NCI-H345 (cell line): Measurements from ENCODE around the gene ARID1A.

ENCODE experiments used
- DNase-seq: peaks from one replicate; lab custom pipeline; 2025; lab: John Stamatoyannopoulos, UW

ARID1A gene

DNA sequence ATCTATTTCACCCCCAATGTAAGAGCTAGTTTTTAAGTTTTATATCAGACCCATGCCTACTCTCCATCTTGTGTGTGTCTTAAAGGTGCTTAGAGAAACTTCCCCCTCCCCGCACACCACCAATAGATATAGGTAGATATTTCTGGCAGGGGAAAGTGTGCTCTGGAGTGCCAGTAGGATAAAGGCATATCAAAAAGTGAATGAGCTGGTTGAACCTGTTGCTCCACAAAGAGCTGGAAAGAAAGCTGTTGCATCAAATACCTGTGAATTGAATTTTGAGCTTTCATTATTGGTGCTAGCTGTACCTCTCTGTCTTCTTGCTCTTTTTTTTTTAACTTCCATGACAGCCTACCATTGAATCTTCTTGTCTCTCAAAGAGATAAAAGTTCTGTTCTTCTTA, 32.8 kb downstream of the ARID1A start:
- DNase-seq, result no peak

DNA sequence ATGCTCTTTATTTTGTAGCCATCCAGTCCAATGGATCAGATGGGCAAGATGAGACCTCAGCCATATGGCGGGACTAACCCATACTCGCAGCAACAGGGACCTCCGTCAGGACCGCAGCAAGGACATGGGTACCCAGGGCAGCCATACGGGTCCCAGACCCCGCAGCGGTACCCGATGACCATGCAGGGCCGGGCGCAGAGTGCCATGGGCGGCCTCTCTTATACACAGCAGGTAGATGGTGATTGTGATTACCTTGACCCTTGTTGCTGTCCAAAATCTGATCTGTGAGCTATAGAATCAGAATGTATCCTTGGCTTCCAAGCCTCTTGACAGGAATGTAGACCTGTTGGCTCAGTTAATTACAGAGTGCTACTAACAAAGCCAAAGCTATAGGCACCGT, 33.8 kb downstream of the ARID1A start:
- no peak for DNase-seq

DNA sequence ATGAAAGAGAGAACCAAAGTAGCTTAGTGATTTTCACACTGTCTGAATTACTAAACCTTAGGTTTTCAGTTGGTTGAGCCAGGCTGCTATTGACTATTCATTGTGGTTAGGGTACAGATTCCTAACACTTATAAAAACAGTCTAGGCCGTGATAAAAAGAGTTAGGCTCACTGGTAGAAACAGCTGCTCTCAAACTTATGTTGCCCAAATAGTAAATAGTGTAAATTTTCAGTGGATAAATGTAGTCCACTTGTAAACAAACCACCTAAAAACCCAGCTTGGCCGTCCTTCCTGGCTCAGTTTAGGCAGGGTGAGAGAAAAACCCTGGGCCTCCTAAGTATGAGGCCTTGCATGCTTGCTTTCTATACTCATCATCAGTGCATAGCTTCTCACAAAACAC, 34.9 kb downstream of the ARID1A start:
- no peak for DNase-seq

DNA sequence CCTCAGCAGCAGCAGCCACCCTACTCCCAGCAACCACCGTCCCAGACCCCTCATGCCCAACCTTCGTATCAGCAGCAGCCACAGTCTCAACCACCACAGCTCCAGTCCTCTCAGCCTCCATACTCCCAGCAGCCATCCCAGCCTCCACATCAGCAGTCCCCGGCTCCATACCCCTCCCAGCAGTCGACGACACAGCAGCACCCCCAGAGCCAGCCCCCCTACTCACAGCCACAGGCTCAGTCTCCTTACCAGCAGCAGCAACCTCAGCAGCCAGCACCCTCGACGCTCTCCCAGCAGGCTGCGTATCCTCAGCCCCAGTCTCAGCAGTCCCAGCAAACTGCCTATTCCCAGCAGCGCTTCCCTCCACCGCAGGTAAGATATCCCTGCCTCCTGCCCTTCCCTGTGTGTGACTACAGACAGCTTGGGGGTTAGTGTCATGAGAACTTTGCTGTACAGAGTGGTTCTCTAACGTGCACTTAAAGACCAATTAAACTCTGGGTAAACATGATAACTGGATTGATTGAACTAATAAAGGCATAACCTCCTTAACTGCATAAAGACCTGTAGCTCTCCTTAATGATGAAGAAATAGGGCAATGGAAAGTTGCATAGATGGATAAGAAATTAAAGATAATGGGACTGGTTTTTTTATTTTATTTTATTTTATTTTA, 35.6 kb downstream of the ARID1A start:
- DNase-seq, result no peak

DNA sequence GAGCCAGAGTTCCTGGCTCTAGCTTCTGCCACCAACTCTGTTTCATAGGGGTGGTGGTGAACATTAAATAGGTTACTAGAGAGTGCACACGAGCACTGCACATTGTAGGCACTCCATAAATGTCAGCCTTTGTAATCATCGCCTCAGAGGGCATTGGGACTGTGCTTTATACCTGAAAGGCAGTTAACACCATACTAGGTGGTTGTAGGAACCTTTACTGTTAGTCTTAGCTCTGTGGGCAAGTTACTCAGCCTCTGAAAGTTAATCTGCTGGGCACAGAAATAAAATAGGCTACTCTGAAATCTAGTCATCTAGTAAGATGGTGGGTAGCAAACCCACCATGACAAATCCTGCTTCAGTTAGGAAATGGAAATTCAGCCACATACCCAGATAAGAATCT, 37.6 kb downstream of the ARID1A start:
- DNase-seq, result no peak

DNA sequence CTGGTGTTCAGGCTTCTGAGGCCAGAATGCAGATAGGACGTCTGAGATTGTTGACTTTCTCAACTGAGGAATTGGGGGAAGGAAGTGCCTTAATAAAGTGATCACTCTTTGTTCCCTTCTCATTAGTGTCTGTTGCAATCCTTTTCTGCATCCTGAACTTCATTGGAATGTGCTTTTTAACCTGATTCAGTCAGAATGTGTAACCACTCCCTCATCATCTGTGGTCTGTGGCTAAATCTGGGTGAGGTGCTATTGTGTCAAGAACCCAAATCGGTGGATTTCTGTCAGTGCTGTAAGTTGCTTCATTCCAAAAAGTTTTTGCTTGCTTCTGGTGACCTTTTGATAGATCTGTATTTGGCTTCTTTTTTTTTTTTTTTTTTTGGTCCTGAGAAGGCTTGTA, 38.2 kb downstream of the ARID1A start:
- DNase-seq, result no peak

DNA sequence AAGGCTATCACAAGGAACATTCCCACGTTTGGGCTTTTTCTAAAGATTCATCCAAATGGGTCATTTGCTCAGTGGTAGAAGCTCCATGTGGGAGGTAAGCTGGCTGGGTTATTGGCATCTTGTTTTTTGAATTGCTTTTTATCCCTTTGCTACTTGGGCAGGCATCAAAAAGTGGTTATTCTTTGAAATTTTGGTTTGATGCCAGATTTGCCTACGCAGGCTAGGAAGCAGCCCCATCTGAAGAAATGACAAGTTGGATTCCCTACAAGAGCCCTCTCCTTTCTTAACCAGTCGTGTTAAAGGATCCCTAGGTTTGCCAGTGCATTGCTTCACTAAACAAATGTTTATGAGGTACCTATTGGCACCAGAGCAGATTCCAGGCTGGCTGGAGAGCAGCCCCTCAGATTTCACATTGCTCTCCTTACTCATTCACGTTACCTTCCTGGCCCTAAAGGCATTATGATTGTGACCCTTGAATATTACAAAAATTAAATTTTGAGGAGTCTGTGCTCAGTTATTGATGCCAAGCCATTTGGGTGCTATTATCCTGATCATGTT, 38.8 kb downstream of the ARID1A start:
- no peak for DNase-seq

DNA sequence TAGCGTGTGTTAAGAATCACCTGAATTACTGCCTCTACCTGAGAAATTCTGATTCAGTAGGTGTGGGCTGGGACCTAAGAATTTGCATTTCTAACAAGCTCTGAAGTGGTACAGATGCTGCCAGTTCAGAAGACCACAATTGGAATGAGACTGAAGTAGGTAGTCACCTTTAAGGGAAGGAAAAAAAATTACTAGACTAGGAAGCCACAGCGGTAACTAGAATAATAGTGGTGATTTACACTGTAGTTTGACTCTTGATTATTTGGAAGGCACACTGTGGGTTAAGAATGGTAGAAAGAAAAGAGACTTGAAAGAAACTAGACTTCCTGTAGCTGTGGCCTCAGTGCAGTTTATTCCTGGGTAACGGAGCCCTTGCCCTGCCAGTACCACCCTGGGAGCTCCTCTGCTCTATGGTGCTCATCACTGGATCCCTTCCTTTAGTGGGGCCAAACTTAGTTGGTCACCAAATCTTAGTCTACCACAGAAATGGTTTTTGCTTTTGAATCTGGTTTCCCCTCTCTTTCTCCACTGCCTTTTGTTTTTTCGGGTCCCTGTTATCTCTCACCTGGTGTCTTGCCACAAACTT, 43.6 kb downstream of the ARID1A start:
- DNase-seq, result no peak

DNA sequence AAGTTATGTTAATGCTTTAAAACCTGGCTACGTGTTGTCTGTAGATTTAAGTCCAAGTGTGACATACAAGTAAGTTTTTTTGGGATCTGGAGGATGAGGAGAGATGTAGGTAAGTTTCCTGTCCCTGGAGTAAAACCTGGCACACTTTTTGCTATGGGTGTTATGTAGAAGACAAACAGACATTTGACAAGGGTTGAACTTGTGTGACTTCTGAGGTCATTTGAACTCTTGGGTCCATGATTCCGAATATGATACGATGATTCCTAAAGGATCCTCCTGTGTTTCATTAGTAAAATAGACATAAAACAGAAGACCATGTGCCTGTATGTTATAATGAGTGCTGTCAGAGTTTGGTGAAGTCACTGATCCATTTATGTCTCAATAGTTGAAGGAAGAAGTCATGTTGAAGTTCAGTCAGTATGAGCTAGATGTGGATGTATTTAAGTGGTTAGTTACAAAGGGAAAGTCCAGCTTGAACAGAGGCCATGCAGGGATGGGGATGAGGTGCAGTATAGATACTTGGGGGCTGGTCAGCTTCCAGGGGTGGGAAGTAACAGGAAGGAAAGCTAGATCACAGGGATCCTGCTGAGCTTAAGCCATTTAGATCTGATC, 44.3 kb downstream of the ARID1A start:
- DNase-seq, result no peak

DNA sequence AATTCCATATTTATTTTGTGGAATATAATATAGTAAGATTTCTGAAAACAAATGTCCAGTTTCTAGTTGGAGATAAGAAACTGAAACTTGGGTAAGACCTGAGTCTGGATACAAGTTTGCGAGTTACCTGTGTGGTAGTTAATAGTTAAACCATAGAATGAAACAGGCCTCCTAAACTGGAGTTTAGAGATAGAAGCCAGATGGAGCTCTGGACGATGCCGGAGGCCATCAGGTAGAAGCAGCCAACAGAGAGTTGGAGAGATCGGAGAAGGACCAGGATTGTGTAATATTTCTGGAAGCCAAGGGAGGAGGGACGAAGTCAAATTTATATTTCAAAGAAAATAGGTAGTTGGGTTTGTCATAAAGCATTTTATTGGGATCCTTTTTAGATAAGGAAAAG, 45.1 kb downstream of the ARID1A start:
- DNase-seq, result no peak

DNA sequence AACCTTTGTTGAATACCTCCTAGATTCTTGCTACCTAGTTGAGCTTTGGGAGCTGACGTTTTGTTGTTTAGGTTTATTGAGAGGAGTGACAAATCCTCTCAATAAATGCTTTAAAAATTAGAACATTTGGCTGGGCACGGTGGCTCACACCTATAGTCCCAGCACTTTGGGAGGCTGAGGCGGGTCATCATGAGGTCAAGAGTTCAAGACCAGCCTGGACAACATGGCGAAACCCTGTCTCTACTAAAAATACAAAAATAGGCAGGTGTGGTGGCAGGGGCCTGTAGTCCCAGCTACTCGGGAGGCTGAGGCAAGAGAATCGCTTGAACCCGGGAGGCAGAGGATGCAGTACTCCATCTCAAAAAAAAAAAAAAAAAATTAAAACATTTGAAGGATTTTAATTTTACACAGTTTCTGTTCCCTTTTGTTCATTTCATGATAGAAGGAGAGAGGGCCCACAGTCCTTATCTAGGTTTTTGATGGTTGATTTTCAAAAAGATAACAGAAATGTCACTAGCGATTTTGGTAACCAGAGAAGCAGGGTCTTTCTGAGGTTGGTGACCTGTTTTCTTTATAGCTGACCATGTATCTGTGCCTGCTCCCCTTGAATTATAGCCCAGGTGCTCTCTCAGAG, 47.7 kb downstream of the ARID1A start:
- no peak for DNase-seq

DNA sequence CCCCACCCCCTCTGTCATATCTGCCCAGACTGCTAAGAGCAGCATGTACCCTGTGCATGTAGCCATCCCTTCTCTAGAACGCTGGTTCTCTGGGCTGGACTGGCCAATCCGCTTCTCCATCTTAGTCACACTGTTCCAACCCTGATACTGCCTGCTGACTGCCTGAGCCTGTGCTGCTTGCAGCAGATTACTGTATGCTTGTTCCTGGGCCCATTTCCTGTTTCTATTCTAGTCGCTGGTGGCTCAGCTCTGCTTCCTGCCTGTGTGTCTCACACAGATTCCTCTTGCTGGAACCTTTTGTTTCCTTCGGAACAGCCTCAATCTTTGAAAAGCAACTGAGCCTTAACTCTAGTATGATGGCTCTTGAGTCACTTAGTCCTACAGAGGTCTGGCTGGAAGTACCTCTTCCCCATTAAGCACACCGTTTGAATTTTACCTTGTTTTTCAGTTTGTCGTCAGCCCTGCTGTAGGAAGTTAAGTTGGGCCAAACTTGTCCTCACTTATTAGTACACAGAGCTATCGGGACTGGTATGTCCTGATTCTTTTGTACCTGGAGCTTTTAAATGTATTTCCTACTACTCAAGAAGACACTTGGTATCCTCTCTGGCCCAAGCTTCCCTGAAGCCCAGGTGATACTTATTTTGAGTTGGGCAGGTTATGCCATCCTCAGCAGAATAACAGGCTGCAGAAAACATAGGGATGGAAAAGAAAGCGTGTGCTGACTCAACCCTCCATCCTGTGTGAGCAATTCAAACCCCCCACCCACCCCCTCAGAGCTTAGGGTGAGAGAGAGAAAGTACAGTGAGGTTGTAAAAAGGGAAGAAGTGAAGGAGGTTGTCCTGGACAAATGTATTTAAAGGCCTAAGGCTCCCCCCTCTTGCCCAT, 48.5 kb downstream of the ARID1A start:
- no peak for DNase-seq

DNA sequence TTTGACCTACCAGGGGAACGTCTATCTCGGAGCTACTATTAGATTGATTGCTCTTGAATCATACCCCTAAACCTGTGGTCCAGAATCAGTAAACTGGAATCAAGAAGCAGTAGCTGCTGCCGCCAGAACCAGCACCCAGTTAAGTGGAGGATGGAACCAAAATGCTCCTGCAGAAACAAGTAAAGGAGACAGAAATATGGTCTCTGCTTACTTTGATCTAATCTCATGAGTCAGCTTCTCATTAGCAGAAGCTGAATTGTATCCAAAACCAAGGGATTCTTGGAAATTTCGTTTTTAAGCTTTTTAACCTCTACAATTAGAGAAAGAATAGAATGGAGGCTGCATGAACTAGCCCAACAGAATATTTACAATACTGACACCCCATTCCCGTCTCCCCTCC, 49.4 kb downstream of the ARID1A start:
- DNase-seq, result no peak

DNA sequence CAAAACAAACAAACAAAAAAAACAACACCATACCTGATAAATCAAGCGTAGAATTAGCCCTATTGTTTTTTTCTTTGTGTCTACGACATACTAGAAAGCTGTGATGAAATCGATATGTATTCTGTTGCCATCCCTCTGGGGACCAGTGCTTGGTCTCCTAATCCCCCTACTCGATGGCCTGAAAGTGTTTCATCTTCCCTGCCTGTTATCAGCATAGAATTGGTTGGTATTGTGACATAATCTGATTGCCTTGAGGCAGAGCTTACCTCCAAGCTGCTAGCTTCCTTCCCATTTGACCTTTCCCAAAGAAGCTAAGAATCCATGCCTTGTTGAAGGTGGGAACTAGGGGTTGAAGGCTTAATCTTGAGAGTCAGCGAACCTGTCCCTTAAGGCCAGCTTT, 51.2 kb downstream of the ARID1A start:
- no peak for DNase-seq

DNA sequence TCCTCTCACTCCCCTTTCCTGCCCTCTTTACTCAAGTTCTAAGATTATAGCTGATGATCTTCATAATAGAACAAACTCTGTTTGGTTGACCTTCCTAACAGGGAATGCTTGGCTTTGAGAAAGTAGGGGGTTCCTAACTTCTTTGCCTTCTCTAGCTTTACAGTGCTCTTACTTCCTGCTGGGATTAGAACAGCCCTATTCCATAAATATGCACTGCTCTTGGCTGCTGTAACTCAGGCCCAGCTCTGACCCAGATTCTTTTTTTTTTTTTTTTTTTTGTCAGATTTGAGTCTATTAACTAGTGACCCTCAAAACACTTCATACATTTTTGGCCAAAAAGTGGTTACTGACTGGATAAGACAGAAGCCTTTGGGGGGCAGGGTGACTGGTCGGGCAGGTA, 52.5 kb downstream of the ARID1A start:
- no peak for DNase-seq

DNA sequence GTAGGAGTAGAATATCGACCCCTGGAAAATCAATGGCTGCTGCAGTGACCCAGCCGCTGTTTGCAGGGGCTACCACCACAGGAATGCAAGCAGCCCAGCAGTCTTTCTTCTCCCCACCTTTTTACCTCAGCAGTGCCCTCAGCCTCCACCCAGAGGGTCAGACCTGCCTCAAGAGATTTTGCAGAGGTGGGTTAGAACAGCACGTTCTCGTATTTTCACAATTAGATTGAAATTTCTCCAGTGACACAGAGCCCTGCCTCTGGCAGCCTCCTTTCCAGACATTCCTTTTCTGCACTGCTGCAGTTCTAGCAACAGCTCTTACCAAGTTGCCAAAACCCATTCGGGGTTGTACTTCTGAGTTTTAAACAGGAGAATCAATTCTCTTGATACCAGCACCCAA, 53.6 kb downstream of the ARID1A start:
- no peak for DNase-seq

DNA sequence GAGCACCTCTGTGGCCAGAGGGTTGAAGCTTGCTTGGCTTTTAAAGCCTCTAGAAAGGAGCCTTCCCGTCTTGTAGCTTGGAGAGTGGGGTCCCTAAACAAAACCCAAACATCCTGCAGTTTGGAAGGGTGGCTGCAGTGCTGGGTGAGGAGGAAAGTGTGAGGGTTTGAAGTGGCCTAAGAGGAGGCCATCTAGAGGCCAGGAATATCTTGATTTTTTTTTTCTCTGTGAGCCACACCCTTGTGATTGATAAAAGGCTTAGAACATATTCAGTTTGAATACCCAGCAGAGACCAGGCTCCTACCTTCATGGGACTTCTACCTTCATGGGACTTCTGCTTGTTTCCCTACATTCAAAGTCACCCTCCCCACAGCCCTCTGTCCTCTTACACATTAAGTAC, 54.6 kb downstream of the ARID1A start:
- DNase-seq, result no peak

DNA sequence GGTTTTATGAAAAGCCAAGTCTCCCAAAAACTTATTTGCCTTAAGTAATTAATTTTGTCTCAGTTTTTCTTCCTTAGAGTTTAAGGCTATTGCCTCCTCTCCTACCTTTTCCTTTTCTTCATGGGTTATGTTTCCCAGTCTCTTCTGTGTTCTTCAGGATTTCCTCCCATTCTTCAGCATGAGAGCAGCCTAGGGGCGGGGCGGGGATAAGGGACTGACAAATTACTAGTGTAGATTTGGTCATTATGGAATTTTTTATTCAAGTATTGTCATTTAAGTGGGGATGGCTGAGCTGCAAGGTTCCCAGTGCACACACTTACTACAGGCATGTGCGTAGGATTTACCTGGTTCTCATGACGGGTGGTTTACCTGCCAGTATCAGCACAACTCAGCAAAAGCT, 56.7 kb downstream of the ARID1A start:
- DNase-seq, result no peak

DNA sequence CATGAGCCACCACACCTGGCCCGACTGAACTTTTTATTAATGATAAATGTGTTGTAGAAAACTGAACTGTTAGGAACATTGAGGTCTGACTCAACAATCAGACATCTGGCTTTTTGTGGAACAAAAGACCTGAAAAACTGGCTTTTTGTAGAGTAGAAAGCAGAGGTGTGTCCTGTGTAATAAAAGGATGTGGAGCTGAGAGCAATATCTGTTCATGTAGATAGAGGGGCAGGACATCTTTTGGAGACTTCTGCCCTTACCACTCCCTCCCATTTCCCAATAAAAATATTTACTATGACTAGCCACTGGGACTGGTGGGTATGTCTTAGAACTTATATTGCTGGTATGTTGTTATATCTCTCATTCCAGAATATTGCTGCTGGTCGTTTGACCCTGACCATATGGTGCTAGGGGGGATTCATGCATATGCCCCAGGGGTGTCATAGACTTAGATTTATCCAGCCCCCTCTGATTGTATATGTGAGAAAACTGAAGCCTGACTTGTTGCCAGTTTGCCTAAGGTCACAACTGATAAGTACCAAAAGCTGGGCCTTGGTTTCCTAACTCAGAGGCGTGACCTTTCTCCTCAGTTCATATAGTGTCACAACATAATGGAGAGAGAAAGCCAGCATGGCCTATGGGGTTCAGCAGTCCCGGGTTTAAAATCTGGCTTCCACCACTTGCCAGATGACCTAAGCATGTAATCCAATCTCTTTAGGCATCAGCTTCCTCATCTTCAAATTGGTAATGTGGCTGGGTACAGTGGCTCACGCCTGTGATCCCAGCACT, 58.5 kb downstream of the ARID1A start:
- DNase-seq, result no peak

DNA sequence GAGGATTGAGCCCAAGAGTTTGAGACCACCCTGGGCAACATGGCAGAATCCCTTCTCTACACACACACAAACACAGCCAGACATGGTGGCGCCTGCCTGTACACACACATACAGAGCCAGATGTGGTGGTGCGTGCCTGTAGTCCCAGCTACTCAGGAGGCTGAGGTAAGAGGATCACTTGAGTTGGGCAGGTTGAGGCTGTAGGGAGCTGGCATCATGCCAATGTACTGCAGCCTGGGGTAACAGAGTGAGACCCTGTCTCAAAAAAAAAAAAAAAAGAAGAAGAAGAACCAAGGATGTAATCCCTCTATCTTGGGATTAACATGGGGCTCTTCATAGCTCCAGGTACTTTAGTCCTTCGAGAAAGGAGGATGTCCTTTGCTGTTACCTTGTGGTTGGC, 62.5 kb downstream of the ARID1A start:
- DNase-seq, result no peak

DNA sequence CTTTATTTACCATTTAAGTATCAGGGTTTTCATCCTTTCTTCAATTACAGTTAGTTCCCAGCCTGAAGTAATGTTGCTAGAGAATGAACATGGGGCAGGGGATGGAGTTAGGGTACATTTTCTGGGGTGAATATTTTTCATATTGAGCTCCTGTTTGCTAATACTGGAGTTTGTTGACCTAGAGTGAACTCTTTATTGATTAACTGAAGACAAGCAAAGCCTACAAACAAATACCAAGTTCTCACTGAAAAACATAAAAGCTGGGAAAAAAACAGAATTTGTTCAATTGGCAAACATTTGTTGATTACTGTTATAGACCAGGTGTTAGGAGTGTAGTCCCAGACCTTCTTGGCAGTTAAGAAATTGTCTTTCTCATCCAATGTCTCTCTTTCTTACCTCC, 63.7 kb downstream of the ARID1A start:
- no peak for DNase-seq
